ENCODE results near the gene PAK4.
"Not testable (repeated sequence)": the region's sequence is repeated elsewhere in the genome, so short reads cannot be mapped to it uniquely, and the experiment has no call there.

The PAK4 gene

GRCh38 chr19:39090881-39091280 is 34.7 kb upstream of the PAK4 start:
- H3K4me3 ChIP-seq (ENCODE audit: low read depth, low read length), result no peak overlapping the region
- TF ChIP-seq CTCF (IDR thresholded peaks at IDR 0.05; ENCODE audit: borderline replicate concordance, insufficient read depth, low read depth, low read length), result no peak

GRCh38 chr19:39095799-39096540 is 29.6 kb upstream of the PAK4 start:
- not testable (repeated sequence) for H3K4me3 ChIP-seq (ENCODE audit: low read depth, low read length)

- TF ChIP-seq CTCF (IDR thresholded peaks at IDR 0.05; ENCODE audit: borderline replicate concordance, insufficient read depth, low read depth, low read length), result no peak
- H3K4me3 ChIP-seq (ENCODE audit: low read depth, low read length), result no peak overlapping the region
These were observed 28.3 kb upstream of the PAK4 start for GRCh38 chr19:39097299-39097698.

- TF ChIP-seq CTCF (IDR thresholded peaks at IDR 0.05; ENCODE audit: borderline replicate concordance, insufficient read depth, low read depth, low read length), result no peak
- H3K4me3 ChIP-seq (ENCODE audit: low read depth, low read length), result no peak overlapping the region
These were observed 27.9 kb upstream of the PAK4 start for GRCh38 chr19:39097721-39098120.

- no peak for TF ChIP-seq CTCF (IDR thresholded peaks at IDR 0.05; ENCODE audit: borderline replicate concordance, insufficient read depth, low read depth, low read length)
- no peak overlapping the region for H3K4me3 ChIP-seq (ENCODE audit: low read depth, low read length)
These were observed 27.0 kb upstream of the PAK4 start for GRCh38 chr19:39098365-39099269.

- no peak for TF ChIP-seq CTCF (IDR thresholded peaks at IDR 0.05; ENCODE audit: borderline replicate concordance, insufficient read depth, low read depth, low read length)
- H3K4me3 ChIP-seq (ENCODE audit: low read depth, low read length), result no peak overlapping the region
These were observed 26.2 kb upstream of the PAK4 start for GRCh38 chr19:39099341-39099740.

GRCh38 chr19:39100500-39101166 is 25.0 kb upstream of the PAK4 start:
- no peak for TF ChIP-seq CTCF (IDR thresholded peaks at IDR 0.05; ENCODE audit: borderline replicate concordance, insufficient read depth, low read depth, low read length)
- no peak overlapping the region for H3K4me3 ChIP-seq (ENCODE audit: low read depth, low read length)
